GM12878 (cell line): Measurements from ENCODE around the gene CIAO2A. TPM values are rescaled to one million over a fixed set of nuclear protein-coding genes. Genes with fewer than 3 reads are reported as not detected.

Experiments used
- ATAC-seq: fragments of 200-7000 bp; cut with Tn5 transposase; 3 replicates; pipeline ENCODE4 v1.9.1; 2020; ENCODE audit warnings: mild to moderate bottlenecking, moderate library complexity
- BruUV-seq: library from RNA; stranded (reverse); fragments of 400-500 nt; replicated peaks from 2 replicates; lab custom pipeline; 2021; lab: Mats Ljungman, UMichigan
- CTCF ChIA-PET: fragments of 300-600 bp; sonication (Branson Sonifier 250); formaldehyde crosslinking; extraction: SDS; loops from one replicate; lab custom pipeline; 2021; ENCODE audit warnings: inconsistent platforms; lab: Yijun Ruan, JAX
- POLR2A ChIA-PET: fragments of 350-600 bp; formaldehyde crosslinking; extraction: SDS; loops from one replicate; lab custom pipeline; 2021; ENCODE audit warnings: inconsistent platforms; lab: Charles Lee
- RAD21 ChIA-PET: fragments of 300-600 bp; sonication (Branson Sonifier 250); formaldehyde crosslinking; loops from one replicate; lab custom pipeline; 2023; ENCODE audit warnings: antibody characterized with exemption; ENCODE audit not compliant: unreplicated experiment; lab: Charles Lee
- SMC1A ChIA-PET: fragments of 300-600 bp; sonication (Branson Sonifier 250); formaldehyde crosslinking; loops from one replicate; lab custom pipeline; 2023; ENCODE audit not compliant: unreplicated experiment, uncharacterized antibody; lab: Charles Lee
- DNase-seq: peaks from one replicate; pipeline ENCODE4 v3.0.0-alpha.2; 2011; ENCODE audit warnings: low read depth, low spot score
- FAIRE-seq: peaks from 3 replicates; lab custom pipeline; 2011; peaks lifted over from hg19 to GRCh38; lab: Jason Lieb, UNC
- H2AFZ ChIP-seq: 2 replicates; pipeline ENCODE4 v1.6.0; 2011; ENCODE audit warnings: low read depth, low read length, control low read depth; ENCODE audit not compliant: control insufficient read depth
- H3K27ac ChIP-seq: 2 replicates; pipeline ENCODE4 v1.5.1; 2011; ENCODE audit warnings: control low read depth; ENCODE audit not compliant: control insufficient read depth, insufficient read depth
- H3K27me3 ChIP-seq, 2 experiments: replicated peaks in 1 of 2; 2 replicates each; pipeline versions ENCODE4 v1.6.0 to v1.6.1; 2011; ENCODE audit warnings: low read length in 1 of 2; ENCODE audit not compliant: control insufficient read depth in 2 of 2, insufficient read depth in 2 of 2
- H3K36me3 ChIP-seq, 2 experiments: 2 replicates each; pipeline ENCODE4 v1.5.1; 2011; ENCODE audit warnings: low read length in 1 of 2; ENCODE audit not compliant: control insufficient read depth in 2 of 2, insufficient read depth in 2 of 2
- H3K4me1 ChIP-seq: 2 replicates; pipeline ENCODE4 v1.6.1; 2011; ENCODE audit warnings: mild to moderate bottlenecking, low read length, moderate library complexity, mixed read lengths; ENCODE audit not compliant: control insufficient read depth, insufficient read depth
- H3K4me2 ChIP-seq: 2 replicates; pipeline ENCODE4 v1.6.0; 2011; ENCODE audit warnings: control low read depth; ENCODE audit not compliant: control insufficient read depth, insufficient read depth
- H3K4me3 ChIP-seq: fragments of 200-600 bp; sonication (generic); 2 replicates; pipeline ENCODE4 v1.5.1; 2016
- H3K79me2 ChIP-seq: 2 replicates; pipeline ENCODE4 v1.6.0; 2011; ENCODE audit warnings: low read length; ENCODE audit not compliant: control insufficient read depth, insufficient read depth
- H3K9ac ChIP-seq: 2 replicates; pipeline ENCODE4 v1.8.0; 2011; ENCODE audit warnings: low read length, control low read depth, mixed read lengths; ENCODE audit not compliant: control insufficient read depth, insufficient read depth
- H3K9me3 ChIP-seq: replicated peaks from 3 replicates; pipeline ENCODE4 v1.5.1; 2011; ENCODE audit warnings: mild to moderate bottlenecking, low read length; ENCODE audit not compliant: control insufficient read depth, insufficient read depth
- H4K20me1 ChIP-seq: 2 replicates; pipeline ENCODE4 v1.6.0; 2011; ENCODE audit not compliant: control insufficient read depth, insufficient read depth
- CBX3 ChIP-seq: fragments of 200-600 bp; sonication (generic); IDR thresholded peaks from 2 replicates; pipeline ENCODE4 v1.6.1; 2016; ENCODE audit warnings: low read depth, borderline replicate concordance
- FOXM1 ChIP-seq: IDR thresholded peaks from 2 replicates; pipeline ENCODE4 v1.6.1; 2012; ENCODE audit warnings: low read depth, mild to moderate bottlenecking, inconsistent platforms, low read length, moderate library complexity
- MTA3 ChIP-seq: IDR thresholded peaks from 2 replicates; pipeline ENCODE4 v1.6.1; 2012; ENCODE audit warnings: low read length, inconsistent platforms, borderline replicate concordance
- MXI1 ChIP-seq: fragments of 150-350 bp; IDR thresholded peaks from 2 replicates; pipeline ENCODE4 v1.6.1; 2011; ENCODE audit warnings: low read depth, mild to moderate bottlenecking, inconsistent platforms, low read length, improper control_type of control experiment
- POLR2A ChIP-seq: IDR thresholded peaks from 2 replicates; pipeline ENCODE4 v1.6.1; 2011; ENCODE audit warnings: low read depth, mild to moderate bottlenecking, low read length
- SPI1 ChIP-seq: IDR thresholded peaks from 2 replicates; pipeline ENCODE4 v1.6.1; 2011; ENCODE audit warnings: low read depth, mild to moderate bottlenecking, low read length, moderate library complexity, borderline replicate concordance; ENCODE audit not compliant: insufficient read depth
- SREBF1 ChIP-seq: IDR thresholded peaks from 2 replicates; pipeline ENCODE4 v1.6.1; 2012; ENCODE audit warnings: mild to moderate bottlenecking, low read length
- YY1 ChIP-seq: IDR thresholded peaks from 2 replicates; pipeline ENCODE4 v1.6.1; 2011; ENCODE audit warnings: low read depth, mild to moderate bottlenecking, low read length
- ZSCAN29 ChIP-seq: fragments of 450-650 bp; IDR thresholded peaks from 2 replicates; pipeline ENCODE4 v1.6.1; 2017; ENCODE audit warnings: mild to moderate bottlenecking, moderate library complexity
- WGBS: methylation state at CpG from one replicate; pipeline ENCODE4 v1.1.6; 2016; ENCODE audit warnings: low lambda C conversion rate; ENCODE audit not compliant: insufficient replicate concordance, insufficient coverage; ENCODE audit errors: missing lambda C conversion rate; 5-methylcytosine and 5-hydroxymethylcytosine counted together
- in situ Hi-C: fragments of 300-500 bp; cut with MboI; formaldehyde crosslinking; loops from 9 replicates; pipeline ENCODE4 v1.14.3; 2018; ENCODE audit warnings: mixed read lengths
- intact Hi-C: fragments of 100-400 bp; cut with micrococcal nuclease; formaldehyde crosslinking; loops from one replicate; pipeline ENCODE4 v1.14.2; 2022; ENCODE audit not compliant: unreplicated experiment
- polyA plus RNA-seq, 11 experiments: library from polyadenylated mRNA; depleted of rRNA in 4 of 11; unstranded in 6 of 11; stranded (reverse) in 5 of 11; fragments of >200 nt; fragmentation: Nextera tagmentation in 4 of 11; fragmentation: Illumina TruSeq in 1 of 11; extraction: Ambion mirVana in 4 of 11; extraction: Trizol in 1 of 11; gene quantifications; 1 replicate in 1 of 11; 2 replicates in 10 of 11; pipeline versions ENCODE4 v1.2.1 to v1.2.3, GENCODE V29; 2011 to 2016; ENCODE audit warnings: inconsistent platforms in 2 of 11, missing spikeins in 2 of 11, low read depth in 1 of 11
- total RNA-seq, 4 experiments: library from RNA; depleted of rRNA in 3 of 4; stranded (reverse); fragments of >200 nt in 3 of 4; fragmentation: Illumina TruSeq in 1 of 4; extraction: Trizol in 1 of 4; gene quantifications; 2 replicates each; pipeline versions ENCODE4 v1.2.1 to v1.2.3, GENCODE V29; 2013 to 2021
- TF ChIP-seq, protein P1 (sequence below): fragments of 450-650 bp; IDR thresholded peaks from 2 replicates; pipeline ENCODE4 v1.6.1; 2017; ENCODE audit warnings: low read depth, mild to moderate bottlenecking, moderate library complexity
- TF ChIP-seq, protein P2 (sequence below): fragments of 450-650 bp; IDR thresholded peaks from 2 replicates; pipeline ENCODE4 v1.6.1; 2017; ENCODE audit warnings: mild to moderate bottlenecking, moderate library complexity
- TF ChIP-seq, protein P3 (sequence below): IDR thresholded peaks from 2 replicates; pipeline ENCODE4 v1.6.1; 2011; ENCODE audit warnings: low read depth, low read length, improper control_type of control experiment, borderline replicate concordance

Gene CIAO2A
- total and polyA plus RNA-seq, 10 of the 15 experiments (the other 5 are each of a cell fraction or from before 2014, with no cell fraction given), result 94.5 to 400 (median 204) TPM

DNA sequence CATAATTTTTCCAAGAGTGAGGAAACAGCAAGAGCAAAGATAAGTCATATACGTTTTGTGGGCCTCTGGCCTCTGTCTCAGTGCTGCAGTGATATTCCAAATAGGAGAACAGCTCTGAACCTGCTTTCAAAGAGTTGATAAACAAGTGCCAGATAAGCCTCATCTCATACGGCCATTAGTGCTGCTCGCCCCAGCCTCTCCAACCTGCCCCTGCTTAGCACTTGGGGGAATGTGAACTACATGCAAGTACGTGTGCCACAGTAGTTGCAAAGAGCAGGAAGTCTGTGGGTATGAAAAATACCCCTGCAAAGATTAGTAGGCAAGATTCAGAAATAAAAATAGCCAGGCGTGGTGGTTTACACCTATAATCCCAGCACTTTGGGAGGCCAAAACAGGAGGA, 61.3 kb downstream of the CIAO2A start:
- H3K4me3 ChIP-seq, result no peak overlapping the region
- no peaks in the 10 kb centered on the region; the same call in 1 of the 2 replicates for H3K4me1 ChIP-seq
- RAD21 ChIA-PET, result no interaction called here
- no peaks in the 10 kb centered on the region; the same call in 1 of the 2 replicates for H3K79me2 ChIP-seq
- H3K36me3 ChIP-seq, result no peaks in the 10 kb centered on the region; a peak in 1 of 4 replicates
- H3K27ac ChIP-seq, result no peak overlapping the region
- H3K4me2 ChIP-seq, result no peak overlapping the region
- in situ Hi-C loops, result no loop called here
- ATAC-seq, result no peak
- WGBS, result 74% methylated on average over 5 of the region's 5 CpGs
- CTCF ChIA-PET, result interaction anchor here (0.7 kb wide), 1 partner anchor 14 kb away, joined by 3 read pairs; the partner anchor contains the start of gene DAPK2
- H3K27me3 ChIP-seq, result no peaks in the 10 kb centered on the region
- BruUV-seq, result no TSS peak
- no peak overlapping the region for H3K9ac ChIP-seq
- no peak for DNase-seq
- TF ChIP-seq POLR2A (no peak), MTA3 (no peak), SPI1 (no peak), CBX3 (no peak), YY1 (no peak), SREBF1 (no peak), ZSCAN29 (no peak), MXI1 (no peak), FOXM1 (no peak)
- TF ChIP-seq, protein P1, sequence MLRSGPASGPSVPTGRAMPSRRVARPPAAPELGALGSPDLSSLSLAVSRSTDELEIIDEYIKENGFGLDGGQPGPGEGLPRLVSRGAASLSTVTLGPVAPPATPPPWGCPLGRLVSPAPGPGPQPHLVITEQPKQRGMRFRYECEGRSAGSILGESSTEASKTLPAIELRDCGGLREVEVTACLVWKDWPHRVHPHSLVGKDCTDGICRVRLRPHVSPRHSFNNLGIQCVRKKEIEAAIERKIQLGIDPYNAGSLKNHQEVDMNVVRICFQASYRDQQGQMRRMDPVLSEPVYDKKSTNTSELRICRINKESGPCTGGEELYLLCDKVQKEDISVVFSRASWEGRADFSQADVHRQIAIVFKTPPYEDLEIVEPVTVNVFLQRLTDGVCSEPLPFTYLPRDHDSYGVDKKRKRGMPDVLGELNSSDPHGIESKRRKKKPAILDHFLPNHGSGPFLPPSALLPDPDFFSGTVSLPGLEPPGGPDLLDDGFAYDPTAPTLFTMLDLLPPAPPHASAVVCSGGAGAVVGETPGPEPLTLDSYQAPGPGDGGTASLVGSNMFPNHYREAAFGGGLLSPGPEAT, result no peak
- TF ChIP-seq, protein P2, sequence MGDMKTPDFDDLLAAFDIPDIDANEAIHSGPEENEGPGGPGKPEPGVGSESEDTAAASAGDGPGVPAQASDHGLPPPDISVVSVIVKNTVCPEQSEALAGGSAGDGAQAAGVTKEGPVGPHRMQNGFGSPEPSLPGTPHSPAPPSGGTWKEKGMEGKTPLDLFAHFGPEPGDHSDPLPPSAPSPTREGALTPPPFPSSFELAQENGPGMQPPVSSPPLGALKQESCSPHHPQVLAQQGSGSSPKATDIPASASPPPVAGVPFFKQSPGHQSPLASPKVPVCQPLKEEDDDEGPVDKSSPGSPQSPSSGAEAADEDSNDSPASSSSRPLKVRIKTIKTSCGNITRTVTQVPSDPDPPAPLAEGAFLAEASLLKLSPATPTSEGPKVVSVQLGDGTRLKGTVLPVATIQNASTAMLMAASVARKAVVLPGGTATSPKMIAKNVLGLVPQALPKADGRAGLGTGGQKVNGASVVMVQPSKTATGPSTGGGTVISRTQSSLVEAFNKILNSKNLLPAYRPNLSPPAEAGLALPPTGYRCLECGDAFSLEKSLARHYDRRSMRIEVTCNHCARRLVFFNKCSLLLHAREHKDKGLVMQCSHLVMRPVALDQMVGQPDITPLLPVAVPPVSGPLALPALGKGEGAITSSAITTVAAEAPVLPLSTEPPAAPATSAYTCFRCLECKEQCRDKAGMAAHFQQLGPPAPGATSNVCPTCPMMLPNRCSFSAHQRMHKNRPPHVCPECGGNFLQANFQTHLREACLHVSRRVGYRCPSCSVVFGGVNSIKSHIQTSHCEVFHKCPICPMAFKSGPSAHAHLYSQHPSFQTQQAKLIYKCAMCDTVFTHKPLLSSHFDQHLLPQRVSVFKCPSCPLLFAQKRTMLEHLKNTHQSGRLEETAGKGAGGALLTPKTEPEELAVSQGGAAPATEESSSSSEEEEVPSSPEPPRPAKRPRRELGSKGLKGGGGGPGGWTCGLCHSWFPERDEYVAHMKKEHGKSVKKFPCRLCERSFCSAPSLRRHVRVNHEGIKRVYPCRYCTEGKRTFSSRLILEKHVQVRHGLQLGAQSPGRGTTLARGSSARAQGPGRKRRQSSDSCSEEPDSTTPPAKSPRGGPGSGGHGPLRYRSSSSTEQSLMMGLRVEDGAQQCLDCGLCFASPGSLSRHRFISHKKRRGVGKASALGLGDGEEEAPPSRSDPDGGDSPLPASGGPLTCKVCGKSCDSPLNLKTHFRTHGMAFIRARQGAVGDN, result no peak
- TF ChIP-seq, protein P3, sequence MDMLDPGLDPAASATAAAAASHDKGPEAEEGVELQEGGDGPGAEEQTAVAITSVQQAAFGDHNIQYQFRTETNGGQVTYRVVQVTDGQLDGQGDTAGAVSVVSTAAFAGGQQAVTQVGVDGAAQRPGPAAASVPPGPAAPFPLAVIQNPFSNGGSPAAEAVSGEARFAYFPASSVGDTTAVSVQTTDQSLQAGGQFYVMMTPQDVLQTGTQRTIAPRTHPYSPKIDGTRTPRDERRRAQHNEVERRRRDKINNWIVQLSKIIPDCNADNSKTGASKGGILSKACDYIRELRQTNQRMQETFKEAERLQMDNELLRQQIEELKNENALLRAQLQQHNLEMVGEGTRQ, result no peak
- TF ChIP-seq, all 136 proteins: peak for 0
- SMC1A ChIA-PET, result no interaction called here
- FAIRE-seq, result no peak
- intact Hi-C loops, result no loop called here
- POLR2A ChIA-PET, result no interaction called here
- Histone ChIP-seq H2AFZ (no peak overlapping the region), H4K20me1 (no peaks in the 10 kb centered on the region), H3K9me3 (no peaks in the 10 kb centered on the region)
